BLaER1 treated with 17β-estradiol and CSF1 and Interleukin-3, amounts not matched to agents 10 nM and 100 nM (cell line): ENCODE measurements around the gene ADM2.
A peak's percentile ranks its signal among the peaks of the same experiment; 100 is the strongest.

Experiments
- H3K27ac ChIP-seq, 11 experiments: shearing (Covaris generic); formaldehyde crosslinking; 2 replicates each; pipeline ENCODE4 v1.8.1; 2022
- H3K27me3 ChIP-seq, 11 experiments: shearing (Covaris generic); formaldehyde crosslinking; 2 replicates each; pipeline ENCODE4 v1.8.1; 2022
- H3K36me3 ChIP-seq, 11 experiments: shearing (Covaris generic); formaldehyde crosslinking; 2 replicates each; pipeline ENCODE4 v1.8.1; 2022
- H3K4me1 ChIP-seq, 10 experiments: shearing (Covaris generic); formaldehyde crosslinking; 2 replicates each; pipeline ENCODE4 v1.8.1; 2022
- H3K4me2 ChIP-seq, 11 experiments: shearing (Covaris generic); formaldehyde crosslinking; 2 replicates each; pipeline ENCODE4 v1.8.1; 2022
- H3K4me3 ChIP-seq, 10 experiments: shearing (Covaris generic); formaldehyde crosslinking; 2 replicates each; pipeline ENCODE4 v1.8.1; 2022
- H3K9ac ChIP-seq, 11 experiments: shearing (Covaris generic); formaldehyde crosslinking; 2 replicates each; pipeline ENCODE4 v1.8.1; 2022
- H3K9me3 ChIP-seq, 11 experiments: shearing (Covaris generic); formaldehyde crosslinking; replicated peaks in 1 of 11; 2 replicates each; pipeline ENCODE4 v1.8.1; 2022
- H4K20me1 ChIP-seq, 11 experiments: shearing (Covaris generic); formaldehyde crosslinking; 2 replicates each; pipeline ENCODE4 v1.8.1; 2022
- Cebpa-rat ChIP-seq, 11 experiments: shearing (Covaris generic); IDR thresholded peaks; 2 replicates each; pipeline ENCODE4 v1.8.1; 2022

Gene ADM2

GRCh38 chr22:50437511-50438304, 43.6 kb upstream of the ADM2 start:
- H3K36me3 ChIP-seq = peaks cover 54 to 80% (median 66%) of the 10 kb centered on the region in 11 experiments

DNA sequence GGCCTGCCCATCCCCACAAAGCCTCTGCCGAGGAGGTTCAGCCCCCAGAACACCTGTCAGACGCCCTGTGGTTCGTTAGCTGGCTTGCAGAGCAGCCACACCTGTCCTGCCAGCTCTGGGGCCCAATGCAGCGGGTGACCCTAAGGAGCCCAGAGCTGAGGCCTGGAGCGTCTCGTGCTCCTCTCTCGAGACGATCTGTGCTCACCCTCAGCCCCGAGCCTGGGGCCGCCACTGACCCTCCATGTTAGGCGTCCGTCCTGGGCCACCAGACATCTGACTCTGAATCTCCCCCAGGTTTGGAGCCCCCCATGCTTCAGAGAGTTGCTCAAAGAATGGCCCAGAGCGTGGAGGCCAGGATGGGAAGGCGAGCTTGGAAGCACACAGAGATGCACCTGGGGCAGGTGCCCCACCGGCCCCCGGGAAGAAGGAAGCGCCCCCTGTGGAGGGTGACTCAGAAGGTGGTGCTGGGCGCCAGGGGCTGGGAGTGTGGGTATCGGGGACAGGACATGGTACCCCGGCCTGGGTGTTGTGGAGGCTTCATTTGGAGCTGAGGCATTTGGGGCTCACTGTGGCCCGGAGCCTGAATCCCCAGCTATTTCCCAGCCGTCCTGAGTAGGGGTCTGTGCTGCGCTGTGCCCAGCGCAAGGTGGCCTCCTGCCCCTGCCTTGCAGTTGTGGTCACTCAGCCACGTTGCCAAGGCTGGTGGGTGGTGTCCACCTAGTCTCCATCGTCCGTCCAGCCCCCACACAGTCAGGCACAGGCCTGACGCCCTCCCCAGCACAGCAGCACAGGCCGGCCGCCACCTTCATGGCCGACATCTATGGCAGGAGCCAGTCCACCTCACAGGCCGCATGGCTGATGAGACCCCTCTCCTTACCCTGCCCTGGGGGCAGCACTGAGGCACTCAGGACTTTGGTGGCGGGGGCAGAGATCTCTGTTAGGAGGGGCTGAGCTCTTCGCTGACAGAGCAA, 42.8 kb upstream of the ADM2 start:
- no peak for TF ChIP-seq Cebpa-rat (IDR thresholded peaks at IDR 0.05)
- H3K36me3 ChIP-seq = peaks cover 56 to 84% (median 73%) of the 10 kb centered on the region in 11 experiments
- H3K9me3 ChIP-seq = no peaks in the 10 kb centered on the region

More at GRCh38 chr22:50437511-50438304, 43.6 kb upstream of the ADM2 start:
- Histone ChIP-seq H4K20me1 (peaks cover 17 to 80% (median 74%) of the 10 kb centered on the region in 11 experiments; a peak in 21 of 22 replicates), H3K4me3 (no peak overlapping the region), H3K4me1 (peaks cover 23 to 77% (median 60%) of the 10 kb centered on the region in 10 experiments), H3K9ac (peak overlapping the region in 4 of 11 experiments; percentile 9 to 54 (median 31); a peak in 4 of 22 replicates), H3K27ac (no peak overlapping the region), H3K4me2 (peak overlapping the region in 6 of 11 experiments; percentile 3 to 96 (median 58); a peak in 12 of 22 replicates), H3K9me3 (no peaks in the 10 kb centered on the region), H3K27me3 (no peaks in the 10 kb centered on the region; a peak in 1 of 22 replicates)
- TF ChIP-seq Cebpa-rat (IDR thresholded peaks at IDR 0.05) = no peak

DNA sequence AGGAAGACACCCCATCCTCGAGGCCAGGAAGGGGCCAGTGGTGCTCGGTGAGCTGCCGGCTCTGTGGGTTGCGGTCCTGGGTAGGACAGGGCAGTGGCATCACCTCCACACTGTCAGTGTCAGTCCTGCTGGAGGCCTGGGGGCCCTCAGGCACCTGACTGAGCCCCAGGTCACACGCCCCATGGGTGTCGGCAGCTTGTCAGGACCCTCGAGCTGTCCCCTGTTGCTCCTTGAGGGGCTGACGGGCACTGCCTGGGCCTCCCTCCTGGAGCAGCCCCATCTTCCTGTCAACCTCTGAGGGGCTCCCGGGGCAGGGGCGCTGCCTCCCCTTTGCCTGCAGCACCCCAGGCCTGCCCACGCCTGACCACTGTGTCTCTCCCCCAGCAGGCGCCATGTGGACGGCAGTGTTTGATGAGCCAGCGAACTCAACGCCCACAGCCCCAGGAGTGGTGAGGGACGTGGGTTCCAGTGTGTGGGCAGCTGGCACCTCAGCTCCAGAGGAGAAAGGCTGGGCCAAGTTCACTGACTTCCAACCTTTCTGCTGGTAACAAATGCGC, 42.0 kb upstream of the ADM2 start:
- no peaks in the 10 kb centered on the region; a peak in 1 of 22 replicates for H3K27me3 ChIP-seq
- H3K27ac ChIP-seq = no peak overlapping the region
- no peak overlapping the region for H3K4me3 ChIP-seq
- peaks cover 56 to 89% (median 76%) of the 10 kb centered on the region in 11 experiments for H3K36me3 ChIP-seq
- no peaks in the 10 kb centered on the region for H3K9me3 ChIP-seq
- TF ChIP-seq Cebpa-rat (IDR thresholded peaks at IDR 0.05) = no peak
- peak overlapping the region in 9 of 11 experiments; percentile 12 to 48 (median 37); a peak in 11 of 22 replicates for H3K4me2 ChIP-seq
- H4K20me1 ChIP-seq = peaks cover 26 to 93% (median 86%) of the 10 kb centered on the region in 11 experiments; a peak in 21 of 22 replicates
- peak overlapping the region in 5 of 11 experiments; percentile 13 to 52 (median 17); a peak in 3 of 22 replicates for H3K9ac ChIP-seq
- peaks cover 27 to 92% (median 73%) of the 10 kb centered on the region in 10 experiments for H3K4me1 ChIP-seq

More for the DNA sequence above, 42.8 kb upstream of the ADM2 start:
- Histone ChIP-seq H3K9ac (peak overlapping the region in 4 of 11 experiments; percentile 29 to 54 (median 42); a peak in 4 of 22 replicates), H3K4me1 (peaks cover 23 to 84% (median 66%) of the 10 kb centered on the region in 10 experiments), H3K27ac (no peak overlapping the region), H3K4me2 (peak overlapping the region in 8 of 11 experiments; percentile 12 to 96 (median 50); a peak in 12 of 22 replicates), H3K27me3 (no peaks in the 10 kb centered on the region; a peak in 1 of 22 replicates), H4K20me1 (peaks cover 22 to 87% (median 81%) of the 10 kb centered on the region in 11 experiments; a peak in 21 of 22 replicates), H3K4me3 (no peak overlapping the region)

- Histone ChIP-seq H3K4me3 (no peak overlapping the region), H3K4me1 (peaks cover 30 to 95% (median 76%) of the 10 kb centered on the region in 10 experiments), H3K4me2 (peak overlapping the region in 9 of 11 experiments; percentile 12 to 48 (median 37); a peak in 13 of 22 replicates), H3K36me3 (peaks cover 53 to 90% (median 74%) of the 10 kb centered on the region in 11 experiments), H3K9ac (peak overlapping the region in 5 of 11 experiments; percentile 13 to 52 (median 17); a peak in 2 of 22 replicates), H4K20me1 (peaks cover 27 to 94% (median 88%) of the 10 kb centered on the region in 11 experiments; a peak in 21 of 22 replicates), H3K27me3 (no peaks in the 10 kb centered on the region; a peak in 1 of 22 replicates), H3K27ac (no peak overlapping the region), H3K9me3 (no peaks in the 10 kb centered on the region)
- no peak for TF ChIP-seq Cebpa-rat (IDR thresholded peaks at IDR 0.05)
Measured at GRCh38 chr22:50439871-50440331, 41.4 kb upstream of the ADM2 start.

GRCh38 chr22:50440544-50441249, 40.6 kb upstream of the ADM2 start:
- no peak for TF ChIP-seq Cebpa-rat (IDR thresholded peaks at IDR 0.05)
- Histone ChIP-seq H3K4me2 (peak overlapping the region in 6 of 11 experiments; percentile 14 to 48 (median 41); a peak in 11 of 22 replicates), H3K9me3 (no peaks in the 10 kb centered on the region), H3K36me3 (peaks cover 53 to 90% (median 72%) of the 10 kb centered on the region in 11 experiments), H3K4me1 (peaks cover 30 to 95% (median 76%) of the 10 kb centered on the region in 10 experiments), H3K4me3 (no peak overlapping the region), H4K20me1 (peaks cover 29 to 94% (median 88%) of the 10 kb centered on the region in 11 experiments; a peak in 21 of 22 replicates), H3K9ac (peak overlapping the region in 3 of 11 experiments; percentile 9 to 39 (median 19); a peak in 1 of 22 replicates), H3K27me3 (no peaks in the 10 kb centered on the region; a peak in 1 of 22 replicates), H3K27ac (no peak overlapping the region)

GRCh38 chr22:50441428-50441993, 39.8 kb upstream of the ADM2 start:
- Histone ChIP-seq H3K36me3 (peaks cover 58 to 90% (median 78%) of the 10 kb centered on the region in 11 experiments), H3K4me1 (peaks cover 27 to 95% (median 76%) of the 10 kb centered on the region in 10 experiments), H3K4me2 (peak overlapping the region in 5 of 11 experiments; percentile 25 to 48 (median 45); a peak in 8 of 22 replicates), H4K20me1 (peaks cover 22 to 94% (median 87%) of the 10 kb centered on the region in 11 experiments; a peak in 21 of 22 replicates), H3K9ac (peak overlapping the region in 4 of 11 experiments; percentile 9 to 42 (median 29); a peak in 2 of 22 replicates), H3K4me3 (no peak overlapping the region), H3K27ac (no peak overlapping the region), H3K27me3 (no peaks in the 10 kb centered on the region), H3K9me3 (no peaks in the 10 kb centered on the region)
- no peak for TF ChIP-seq Cebpa-rat (IDR thresholded peaks at IDR 0.05)

- Histone ChIP-seq H3K4me1 (peaks cover 27 to 81% (median 71%) of the 10 kb centered on the region in 10 experiments), H3K9me3 (no peaks in the 10 kb centered on the region), H3K36me3 (peaks cover 62 to 90% (median 81%) of the 10 kb centered on the region in 11 experiments), H3K27ac (peak overlapping the region in 2 of 11 experiments; percentile 12 to 45; a peak in 3 of 22 replicates), H4K20me1 (peaks cover 25 to 94% (median 80%) of the 10 kb centered on the region in 11 experiments; a peak in 20 of 22 replicates), H3K9ac (peak overlapping the region in 4 of 11 experiments; percentile 1 to 9 (median 5); a peak in 3 of 22 replicates), H3K4me3 (no peak overlapping the region), H3K27me3 (no peaks in the 10 kb centered on the region), H3K4me2 (peak overlapping the region in 7 of 11 experiments; percentile 13 to 96 (median 47); a peak in 13 of 22 replicates)
- no peak for TF ChIP-seq Cebpa-rat (IDR thresholded peaks at IDR 0.05)
Measured at GRCh38 chr22:50443197-50443596, 38.1 kb upstream of the ADM2 start.
